ENCODE data around the gene ATP9B. TPM values are rescaled to one million over a fixed set of nuclear protein-coding genes. Genes with fewer than 3 reads are reported as not detected.

The ATP9B gene
- total and polyA plus RNA-seq, 10 of the 15 experiments (the other 5 are each of a cell fraction or from before 2014, with no cell fraction given), result 0.74 to 20.7 (median 12.9) TPM

DNA sequence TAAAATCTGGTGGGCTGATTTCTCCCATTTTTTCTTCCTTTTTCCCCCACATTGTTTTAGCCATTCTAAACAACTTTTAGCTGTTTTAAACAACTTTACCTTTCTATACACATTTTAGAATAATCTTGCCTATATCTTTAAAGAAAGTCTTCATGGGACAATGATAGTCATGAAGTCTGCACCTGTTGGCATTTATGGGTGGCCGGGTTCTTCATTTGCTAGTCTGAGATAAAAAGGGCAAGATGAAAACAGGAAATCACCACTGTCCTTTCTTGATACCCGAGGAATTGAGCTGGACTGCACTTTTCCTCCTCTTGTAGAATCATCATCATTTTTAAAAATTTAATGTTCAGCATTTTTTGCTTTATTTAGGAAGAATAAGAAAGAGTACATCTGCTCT, 104.5 kb downstream of the ATP9B start:
- Histone ChIP-seq H3K9me3 (replicated peaks; ENCODE audit: control insufficient read depth, insufficient read depth, low read length) (no peaks in the 10 kb centered on the region; the same call in 2 of the 3 replicates), H4K20me1 (ENCODE audit: control insufficient read depth, insufficient read depth) (no peaks in the 10 kb centered on the region), H3K27me3 (replicated peaks in 1 of 2; ENCODE audit: control insufficient read depth in 2 of 2, insufficient read depth in 2 of 2, low read length in 1 of 2) (no peaks in the 10 kb centered on the region), H3K4me2 (ENCODE audit: control insufficient read depth, insufficient read depth) (no peak overlapping the region), H3K4me1 (ENCODE audit: control insufficient read depth, insufficient read depth, low read length) (no peaks in the 10 kb centered on the region), H3K36me3 (ENCODE audit: control insufficient read depth in 2 of 2, insufficient read depth in 2 of 2, low read length in 1 of 2) (peaks cover 0 to 2% of the 10 kb centered on the region in 2 experiments; a peak in 2 of 4 replicates), H3K79me2 (ENCODE audit: control insufficient read depth, insufficient read depth, low read length) (no peaks in the 10 kb centered on the region), H3K27ac (ENCODE audit: control insufficient read depth, insufficient read depth) (no peak overlapping the region), H3K9ac (ENCODE audit: control insufficient read depth, insufficient read depth, low read length) (no peak overlapping the region), H3K4me3 (no peak overlapping the region), H2AFZ (ENCODE audit: control insufficient read depth, low read depth, low read length) (no peak overlapping the region)
- BruUV-seq (replicated peaks), result no TSS peak
- intact Hi-C loops (cut with micrococcal nuclease; ENCODE audit: unreplicated experiment), result no loop called here
- ChIA-PET RAD21 (ENCODE audit: unreplicated experiment) (no interaction called here), SMC1A (ENCODE audit: uncharacterized antibody, unreplicated experiment) (interaction anchor here (0.7 to 1.1 kb wide), 3 partner anchors 8 to 50 kb away, joined by 3 read pairs; no protein-coding TSS in a partner anchor), CTCF (no interaction called here), POLR2A (no interaction called here)
- WGBS (ENCODE audit: insufficient coverage, insufficient replicate concordance, low lambda C conversion rate, missing lambda C conversion rate), result 47% methylated on average over 2 of the region's 2 CpGs
- TF ChIP-seq, protein P1, sequence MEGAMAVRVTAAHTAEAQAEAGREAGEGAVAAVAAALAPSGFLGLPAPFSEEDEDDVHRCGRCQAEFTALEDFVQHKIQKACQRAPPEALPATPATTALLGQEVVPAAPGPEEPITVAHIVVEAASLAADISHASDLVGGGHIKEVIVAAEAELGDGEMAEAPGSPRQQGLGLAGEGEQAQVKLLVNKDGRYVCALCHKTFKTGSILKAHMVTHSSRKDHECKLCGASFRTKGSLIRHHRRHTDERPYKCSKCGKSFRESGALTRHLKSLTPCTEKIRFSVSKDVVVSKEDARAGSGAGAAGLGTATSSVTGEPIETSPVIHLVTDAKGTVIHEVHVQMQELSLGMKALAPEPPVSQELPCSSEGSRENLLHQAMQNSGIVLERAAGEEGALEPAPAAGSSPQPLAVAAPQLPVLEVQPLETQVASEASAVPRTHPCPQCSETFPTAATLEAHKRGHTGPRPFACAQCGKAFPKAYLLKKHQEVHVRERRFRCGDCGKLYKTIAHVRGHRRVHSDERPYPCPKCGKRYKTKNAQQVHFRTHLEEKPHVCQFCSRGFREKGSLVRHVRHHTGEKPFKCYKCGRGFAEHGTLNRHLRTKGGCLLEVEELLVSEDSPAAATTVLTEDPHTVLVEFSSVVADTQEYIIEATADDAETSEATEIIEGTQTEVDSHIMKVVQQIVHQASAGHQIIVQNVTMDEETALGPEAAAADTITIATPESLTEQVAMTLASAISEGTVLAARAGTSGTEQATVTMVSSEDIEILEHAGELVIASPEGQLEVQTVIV (IDR thresholded peaks at IDR 0.05; ENCODE audit: borderline replicate concordance, partially characterized antibody), result no peak
- TF ChIP-seq SUPT20H (IDR thresholded peaks at IDR 0.05; ENCODE audit: borderline replicate concordance, control insufficient read depth, low read depth, low read length), result no peak
- no peak for TF ChIP-seq SREBF2 (IDR thresholded peaks at IDR 0.05; ENCODE audit: low read length)
- no peak for TF ChIP-seq YY1 (IDR thresholded peaks at IDR 0.05; ENCODE audit: low read depth, low read length)
- no peak for TF ChIP-seq SUZ12 (IDR thresholded peaks at IDR 0.05; ENCODE audit: unreplicated experiment)
- DNase-seq (ENCODE audit: low read depth, low spot score), result no peak
- in situ Hi-C loops (cut with MboI), result no loop called here
- no peak for ATAC-seq
- FAIRE-seq, result no peak
